GM21447 (cell line): ENCODE results near the gene OR2B3.
"Not testable (repeated sequence)": the region's sequence is repeated elsewhere in the genome, so short reads cannot be mapped to it uniquely, and the experiment has no call there.

Source experiments
- ATAC-seq: cut with Tn5 transposase; IDR thresholded peaks from one replicate; pipeline ENCODE4 v1.9.1; 2021; ENCODE audit not compliant: unreplicated experiment

OR2B3 gene

DNA sequence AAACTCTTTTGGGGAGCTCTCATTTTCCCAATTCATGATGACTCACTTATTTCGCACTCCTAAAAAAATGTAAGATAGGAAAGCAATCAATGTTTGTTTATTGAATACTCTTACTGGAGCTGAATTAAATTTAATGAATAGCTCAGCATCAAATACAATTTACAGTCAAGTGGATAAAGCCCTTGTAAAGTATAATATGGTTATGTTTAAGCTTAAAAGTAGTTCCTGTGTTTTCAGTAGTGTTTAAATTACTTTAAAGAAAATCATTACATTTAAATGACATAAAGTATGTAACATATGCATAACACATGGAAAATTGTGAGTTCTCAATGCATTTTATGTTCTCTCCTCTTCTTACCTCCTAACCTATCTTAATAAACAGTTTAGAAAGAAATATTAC, at the start of gene OR2B3:
OR2B3 (minus strand) TSS at position 101 of the 400 bp plus-strand sequence; CDS start at position 36, 65 bp downstream.
- no peak for ATAC-seq

DNA sequence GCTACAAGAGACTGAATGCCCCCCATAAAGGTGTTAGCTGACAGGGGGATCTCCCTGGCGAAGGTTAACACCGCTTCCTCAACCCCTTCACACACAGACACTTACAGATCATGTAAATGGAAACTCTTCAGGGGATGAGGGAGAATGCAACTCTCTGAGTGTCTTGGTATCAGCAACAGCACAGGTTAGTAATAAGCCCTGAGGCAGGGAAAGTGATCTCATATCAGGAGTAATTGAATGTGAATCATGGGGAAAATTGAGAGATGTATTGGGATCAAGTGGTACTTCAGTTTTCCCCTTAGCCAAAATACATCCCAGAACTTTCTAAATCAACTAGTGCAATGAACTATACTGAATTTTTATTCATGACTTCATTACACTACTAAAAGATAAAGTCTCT, 44.6 kb upstream of the OR2B3 start:
- no peak for ATAC-seq

- no peak for ATAC-seq
Observed at GRCh38 chr6:29130644-29131043, 43.5 kb upstream of the OR2B3 start.

- no peak for ATAC-seq
Observed at GRCh38 chr6:29129326-29130012, 42.4 kb upstream of the OR2B3 start.

DNA sequence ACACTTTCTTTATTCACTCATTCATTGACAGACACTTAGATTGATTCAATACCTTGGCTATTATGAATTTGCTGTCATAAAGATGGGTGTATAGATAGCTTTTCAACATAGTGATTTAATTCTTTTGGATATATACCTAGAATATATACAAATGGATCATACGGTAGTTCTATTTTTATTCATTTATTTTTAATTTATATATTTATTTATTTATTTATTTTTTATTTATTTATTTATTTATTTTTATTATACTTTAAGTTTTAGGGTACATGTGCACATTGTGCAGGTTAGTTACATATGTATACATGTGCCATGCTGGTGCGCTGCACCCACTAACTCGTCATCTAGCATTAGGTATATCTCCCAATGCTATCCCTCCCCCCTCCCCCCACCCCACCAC, 27.9 kb upstream of the OR2B3 start:
- not testable (repeated sequence) for ATAC-seq

DNA sequence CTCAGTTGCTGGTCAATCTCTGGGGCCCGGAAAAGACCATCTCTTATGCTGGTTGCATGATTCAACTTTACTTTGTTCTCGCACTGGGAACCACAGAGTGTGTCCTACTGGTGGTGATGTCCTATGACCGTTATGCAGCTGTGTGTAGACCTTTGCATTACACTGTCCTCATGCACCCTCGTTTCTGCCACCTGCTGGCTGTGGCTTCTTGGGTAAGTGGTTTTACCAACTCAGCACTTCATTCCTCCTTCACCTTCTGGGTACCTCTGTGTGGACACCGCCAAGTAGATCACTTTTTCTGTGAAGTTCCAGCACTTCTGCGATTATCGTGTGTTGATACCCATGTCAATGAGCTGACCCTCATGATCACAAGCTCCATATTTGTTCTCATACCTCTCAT, 25.0 kb upstream of the OR2B3 start:
- no peak for ATAC-seq

- no peak for ATAC-seq
Observed at GRCh38 chr6:29107758-29108157, 20.6 kb upstream of the OR2B3 start, which contains the start of gene OR2J3. OR2J3 (plus strand) TSS chr6:29108058; CDS start chr6:29111891, 3,833 bp downstream.

DNA sequence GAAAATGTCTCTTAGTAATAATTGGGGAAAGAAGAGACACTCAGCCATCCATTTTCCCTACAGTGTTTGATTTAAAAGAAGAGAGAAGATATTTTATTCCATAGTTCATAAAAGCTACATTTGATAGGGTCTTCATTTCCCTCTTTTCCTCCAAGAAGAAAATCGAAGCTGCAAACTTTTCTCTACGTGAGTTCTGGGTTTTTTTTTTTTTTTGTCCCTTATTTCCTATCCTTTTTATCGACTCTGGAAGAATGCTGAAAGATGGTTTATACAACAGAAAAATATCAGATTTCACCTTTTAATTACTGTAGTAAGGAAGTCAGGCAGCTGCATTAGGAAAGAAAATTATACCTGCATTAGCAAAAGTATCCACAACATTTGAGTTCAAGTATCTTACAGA, 12.1 kb upstream of the OR2B3 start, which contains the start of gene OR2J1:
OR2J1 (plus strand) TSS at position 301 of the 400 bp plus-strand sequence. CDS start 1,453 bp downstream, outside the sequence.
- no peak for ATAC-seq

DNA sequence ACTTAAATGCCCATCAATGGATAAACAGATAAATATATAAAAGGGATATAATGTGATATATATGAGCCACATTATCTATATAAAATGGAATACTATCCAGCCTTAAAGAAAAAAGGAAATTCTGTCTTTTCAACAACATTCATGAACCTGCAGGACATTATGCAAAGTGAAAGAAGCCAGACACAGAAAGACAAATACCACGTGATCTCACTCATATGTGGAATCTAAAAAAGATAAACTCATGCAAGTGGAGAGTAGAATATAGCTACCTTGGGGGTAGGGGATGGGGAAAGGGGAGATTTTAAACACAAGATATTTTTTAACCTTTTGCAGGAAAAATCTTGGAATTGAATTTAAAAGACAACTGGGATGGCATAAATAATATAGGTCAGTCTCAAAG, 10.7 kb upstream of the OR2B3 start:
- ATAC-seq, result no peak

GRCh38 chr6:29092957-29093356, 5.8 kb upstream of the OR2B3 start:
- no peak for ATAC-seq

- no peak for ATAC-seq
Observed at GRCh38 chr6:29082457-29082856, 4.7 kb downstream of the OR2B3 start.

DNA sequence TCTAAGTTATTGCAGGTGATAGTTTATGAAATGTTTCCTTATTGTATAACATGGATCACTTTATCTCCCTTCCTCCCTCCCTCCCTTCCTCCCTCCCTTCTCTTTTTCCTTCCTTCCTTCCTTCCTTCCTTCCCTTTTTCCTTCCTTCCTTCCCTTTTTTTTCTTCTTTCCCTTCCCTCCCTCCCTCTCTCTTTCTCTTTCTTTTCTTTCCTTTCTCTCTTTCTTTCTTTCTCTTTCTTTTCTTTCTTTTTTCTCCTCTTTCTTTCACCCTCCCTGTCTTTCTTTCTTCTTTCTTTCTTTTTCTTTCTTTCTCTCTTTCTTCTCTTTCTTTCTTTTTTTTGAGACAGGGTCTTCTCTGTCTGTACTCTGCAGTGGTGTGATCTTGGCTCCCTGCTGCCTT, 5.8 kb downstream of the OR2B3 start:
- ATAC-seq, result no peak

GRCh38 chr6:29079203-29079602, 7.9 kb downstream of the OR2B3 start:
- no peak for ATAC-seq

DNA sequence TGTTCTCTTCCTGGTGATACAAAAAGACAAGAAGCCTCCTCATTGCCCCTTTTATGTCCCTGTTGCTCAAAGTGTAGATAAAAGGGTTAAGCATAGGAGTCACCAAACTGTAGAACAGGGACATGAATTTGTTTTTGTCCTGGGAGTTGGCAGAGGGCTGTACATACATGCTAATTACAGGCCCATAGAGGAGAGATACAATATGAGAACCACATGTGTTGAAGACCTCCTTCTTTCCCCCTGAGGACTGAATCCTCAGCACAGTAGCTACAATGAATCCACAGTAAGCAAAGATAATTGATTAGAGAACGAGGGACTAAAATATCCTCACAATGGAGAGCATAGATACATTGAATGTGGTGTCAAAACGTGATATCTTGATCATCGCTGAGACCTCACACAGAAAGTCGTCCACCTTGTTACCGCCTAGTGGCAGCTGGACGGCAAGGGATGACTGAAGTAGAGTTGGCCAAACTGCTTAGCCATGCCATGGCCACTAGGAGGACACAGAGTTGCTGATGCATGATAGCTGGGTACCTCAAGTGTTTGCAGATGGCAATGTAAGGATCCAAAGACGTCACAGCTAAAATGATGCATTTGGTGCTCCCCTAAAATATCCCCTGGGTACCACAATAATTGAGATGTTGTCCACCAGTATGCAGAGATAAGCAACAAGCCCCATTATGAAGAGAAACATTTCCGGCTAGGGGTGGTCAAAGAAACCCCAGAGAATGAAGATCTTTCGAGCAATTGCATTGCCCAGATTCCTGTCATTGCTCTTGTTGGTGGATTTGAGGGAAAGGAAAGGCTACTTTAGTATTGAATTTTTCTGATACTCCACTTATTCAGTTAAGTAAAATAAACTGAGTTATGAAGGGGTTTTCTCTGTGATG, 15.0 kb downstream of the OR2B3 start:
- ATAC-seq, result no peak

GRCh38 chr6:29051680-29052079, 35.4 kb downstream of the OR2B3 start:
- no peak for ATAC-seq

DNA sequence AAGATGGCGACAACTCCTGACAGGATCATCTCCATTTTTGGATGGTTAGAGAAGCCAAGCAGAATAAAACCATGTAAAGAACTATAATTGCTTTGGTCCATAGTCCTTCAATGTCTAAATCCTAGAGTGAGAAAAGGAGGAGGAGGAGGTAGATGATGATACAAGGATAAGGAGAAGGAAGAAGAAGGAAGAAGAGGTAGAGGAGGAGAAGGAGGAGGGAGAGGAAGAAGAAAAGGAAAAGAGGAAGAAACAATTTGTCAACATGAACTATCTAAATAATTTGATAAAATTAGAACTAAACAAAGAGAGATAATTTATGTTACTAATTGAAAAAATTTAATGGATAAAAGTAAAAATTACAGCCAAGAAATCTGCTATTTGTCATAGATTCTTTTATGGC, 42.0 kb downstream of the OR2B3 start, which contains the start of gene OR2W1:
OR2W1 (minus strand) TSS at position 101 of the 400 bp plus-strand sequence; CDS start at position 101, 0 bp downstream.
- no peak for ATAC-seq
